ENCODE measurements around the gene OVAAL. TPM values are rescaled to one million over a fixed set of nuclear protein-coding genes. Genes with fewer than 3 reads are reported as not detected.

OVAAL gene
- total and polyA plus RNA-seq, 9 of the 15 experiments (the other 6 are each of a cell fraction or from before 2014, with no cell fraction given) = 0.04 to 0.18 (median 0.08) TPM; not detected in 4

DNA sequence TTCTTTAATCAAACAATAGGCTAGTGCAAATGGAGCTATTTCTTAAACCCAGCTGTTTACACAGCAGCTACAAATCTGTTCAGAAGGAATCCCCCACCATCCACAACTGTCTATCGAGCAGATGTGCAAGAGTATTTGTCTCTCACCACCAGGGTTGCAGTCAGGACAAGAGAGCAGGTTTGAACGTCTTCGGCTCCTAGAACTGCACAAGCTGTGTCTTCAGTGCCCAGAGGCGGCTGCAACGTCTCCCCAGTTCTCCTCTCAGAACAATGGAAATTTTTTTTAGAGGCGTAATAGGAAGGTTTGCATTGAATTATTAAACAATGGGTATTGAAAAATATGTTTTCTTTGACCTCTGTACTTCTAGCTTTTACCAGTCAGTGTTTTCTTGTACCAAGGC lies 7.3 kb downstream of the OVAAL start (continued):
- TF ChIP-seq MYBL2 (IDR thresholded peaks at IDR 0.05; ENCODE audit: low read depth) (no peak), MYBL2 (CRISPR knock-in tag; IDR thresholded peaks at IDR 0.05; ENCODE audit: borderline replicate concordance) (no peak)

DNA sequence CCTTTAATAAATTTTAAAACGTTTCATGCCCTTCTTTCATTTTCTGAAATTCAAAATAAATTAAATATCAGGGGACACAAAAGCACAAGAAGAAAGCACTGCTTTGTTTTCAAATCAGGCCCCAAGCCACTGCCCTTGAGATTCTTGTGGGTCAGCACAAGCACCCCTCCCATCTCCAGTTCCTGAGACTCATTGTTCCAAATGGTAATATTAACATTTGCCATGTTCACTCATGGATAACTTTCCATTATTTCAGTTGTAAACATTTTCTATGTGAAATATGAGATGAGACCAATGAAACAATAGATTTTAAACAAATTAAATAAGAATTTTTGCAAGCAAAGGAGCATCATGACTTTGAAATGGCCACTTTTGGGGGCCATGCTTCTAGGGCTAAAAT lies 7.7 kb downstream of the OVAAL start:
- CTCF ChIA-PET (ENCODE audit: low intra/inter-chr PET ratio) = no interaction called here
- Histone ChIP-seq H3K27ac (ENCODE audit: extremely low read depth, low read depth, low read length) (no peak overlapping the region), H4K20me1 (replicated peaks; ENCODE audit: control insufficient read depth, insufficient read depth, low read length) (no peaks in the 10 kb centered on the region), H3K27me3 (ENCODE audit: control insufficient read depth in 2 of 2, insufficient read depth in 2 of 2, low read length in 2 of 2) (no peaks in the 10 kb centered on the region), H3K9me3 (replicated peaks; ENCODE audit: control insufficient read depth, insufficient read depth, low read depth, low read length) (no peaks in the 10 kb centered on the region), H3K79me2 (ENCODE audit: control insufficient read depth, insufficient read depth, low read length) (no peaks in the 10 kb centered on the region), H3K4me2 (ENCODE audit: insufficient read depth, low read length) (no peak overlapping the region), H3K4me1 (replicated peaks in 1 of 2; ENCODE audit: control insufficient read depth in 2 of 2, insufficient read depth in 2 of 2, low read length in 2 of 2) (peaks cover 9 to 34% of the 10 kb centered on the region in 2 experiments), H3K9ac (ENCODE audit: insufficient read depth in 1 of 2, low read depth in 2 of 2, low read length in 2 of 2) (no peak overlapping the region), H3K36me3 (ENCODE audit: control insufficient read depth, insufficient read depth, low read length) (no peaks in the 10 kb centered on the region), H2AFZ (ENCODE audit: low read depth, low read length) (no peak overlapping the region), H3K9me1 (ENCODE audit: control insufficient read depth, insufficient read depth, low read length) (no peaks in the 10 kb centered on the region), H3K4me3 (no peak overlapping the region)
- in situ Hi-C loops (cut with MboI) (no loop called here), intact Hi-C loops (cut with micrococcal nuclease) (no loop called here)
- no TSS peak for BruUV-seq (replicated peaks)
- TF ChIP-seq ZFPM2 (CRISPR knock-in tag; IDR thresholded peaks at IDR 0.05) (no peak), SOX6 (IDR thresholded peaks at IDR 0.05) (no peak), SMARCC2 (IDR thresholded peaks at IDR 0.05; ENCODE audit: low read depth) (no peak), SMARCA4 (IDR thresholded peaks at IDR 0.05) (no peak), MYNN (IDR thresholded peaks at IDR 0.05) (no peak), MYNN (CRISPR knock-in tag; IDR thresholded peaks at IDR 0.05) (no peak), MCM3 (IDR thresholded peaks at IDR 0.05) (no peak), JUNB (CRISPR knock-in tag; conservative IDR thresholded peaks at IDR 0.05) (no peak)
- TF ChIP-seq, protein P1, sequence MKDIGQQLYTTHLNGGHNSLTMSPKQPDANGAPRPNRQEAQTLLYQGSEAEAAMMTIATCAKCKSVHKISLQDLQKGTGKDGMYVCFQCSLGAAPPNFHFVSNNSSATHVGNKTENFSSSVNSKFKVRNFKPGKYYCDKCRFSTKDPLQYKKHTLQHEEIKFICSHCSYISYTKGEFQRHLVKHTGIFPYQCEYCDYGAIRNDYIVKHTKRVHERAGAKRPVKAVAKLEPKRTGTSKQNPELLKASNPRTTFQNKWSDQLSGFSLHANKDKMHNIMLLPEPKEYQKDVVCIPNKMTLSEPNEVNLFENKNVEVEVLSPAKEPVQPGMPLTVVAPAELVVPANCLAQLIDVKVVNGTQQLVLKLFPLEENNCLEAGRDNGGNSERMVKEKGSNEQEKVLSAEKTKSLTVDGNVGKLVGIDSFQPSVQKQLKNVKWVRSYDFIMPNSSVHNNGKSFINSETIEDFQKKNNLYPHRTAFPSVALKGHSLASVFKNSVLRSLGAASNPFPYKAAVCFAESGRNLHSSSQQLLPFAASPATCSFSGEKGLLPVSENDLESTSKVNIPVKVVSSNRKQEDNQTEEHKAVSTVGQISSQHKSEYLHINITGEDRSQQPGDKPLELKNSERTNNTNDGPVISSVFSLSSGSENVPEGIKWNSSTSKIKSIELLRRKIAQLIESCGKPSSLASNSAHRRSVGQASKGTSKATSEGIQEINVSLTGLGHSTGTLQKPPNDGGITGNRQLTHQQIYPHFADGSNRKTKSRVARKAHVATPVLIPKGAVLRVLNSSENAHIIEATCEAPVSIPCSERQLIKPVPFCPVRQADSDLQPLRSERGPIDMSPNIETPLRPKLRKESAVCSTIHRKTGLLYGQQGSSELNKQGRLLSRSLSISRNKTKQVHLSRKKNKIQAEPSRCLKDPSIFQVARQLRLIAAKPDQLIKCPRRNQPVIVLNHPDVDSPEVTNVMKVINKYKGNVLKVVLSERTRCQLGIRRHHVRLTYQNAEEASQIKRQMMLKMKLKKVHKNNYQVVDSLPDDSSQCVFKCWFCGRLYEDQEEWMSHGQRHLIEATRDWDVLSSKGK (CRISPR knock-in tag; IDR thresholded peaks at IDR 0.05) = no peak
- TF ChIP-seq, protein P2, sequence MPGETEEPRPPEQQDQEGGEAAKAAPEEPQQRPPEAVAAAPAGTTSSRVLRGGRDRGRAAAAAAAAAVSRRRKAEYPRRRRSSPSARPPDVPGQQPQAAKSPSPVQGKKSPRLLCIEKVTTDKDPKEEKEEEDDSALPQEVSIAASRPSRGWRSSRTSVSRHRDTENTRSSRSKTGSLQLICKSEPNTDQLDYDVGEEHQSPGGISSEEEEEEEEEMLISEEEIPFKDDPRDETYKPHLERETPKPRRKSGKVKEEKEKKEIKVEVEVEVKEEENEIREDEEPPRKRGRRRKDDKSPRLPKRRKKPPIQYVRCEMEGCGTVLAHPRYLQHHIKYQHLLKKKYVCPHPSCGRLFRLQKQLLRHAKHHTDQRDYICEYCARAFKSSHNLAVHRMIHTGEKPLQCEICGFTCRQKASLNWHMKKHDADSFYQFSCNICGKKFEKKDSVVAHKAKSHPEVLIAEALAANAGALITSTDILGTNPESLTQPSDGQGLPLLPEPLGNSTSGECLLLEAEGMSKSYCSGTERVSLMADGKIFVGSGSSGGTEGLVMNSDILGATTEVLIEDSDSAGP (CRISPR knock-in tag; IDR thresholded peaks at IDR 0.05) = no peak
- TF ChIP-seq, protein P3, sequence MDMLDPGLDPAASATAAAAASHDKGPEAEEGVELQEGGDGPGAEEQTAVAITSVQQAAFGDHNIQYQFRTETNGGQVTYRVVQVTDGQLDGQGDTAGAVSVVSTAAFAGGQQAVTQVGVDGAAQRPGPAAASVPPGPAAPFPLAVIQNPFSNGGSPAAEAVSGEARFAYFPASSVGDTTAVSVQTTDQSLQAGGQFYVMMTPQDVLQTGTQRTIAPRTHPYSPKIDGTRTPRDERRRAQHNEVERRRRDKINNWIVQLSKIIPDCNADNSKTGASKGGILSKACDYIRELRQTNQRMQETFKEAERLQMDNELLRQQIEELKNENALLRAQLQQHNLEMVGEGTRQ (CRISPR knock-in tag; IDR thresholded peaks at IDR 0.05) = no peak
- POLR2A ChIA-PET = interaction anchor here (0.6 to 2.5 kb wide), 3 partner anchors 15 to 86 kb away, joined by 4 to 9 read pairs (median 5); no protein-coding TSS in a partner anchor
- WGBS (ENCODE audit: insufficient coverage, low coverage, missing lambda C conversion rate) = 0% methylated on average over 1 of the region's 1 CpG
- FAIRE-seq (no peak), DNase-seq (ENCODE audit: extremely low read depth in 1 of 4, low spot score in 3 of 4) (no peak), ATAC-seq (no peak)
